HG02981 (cell line): Measurements from ENCODE around the gene STK32C.

Experiments used
- ATAC-seq: cut with Tn5 transposase; IDR thresholded peaks from one replicate; pipeline ENCODE4 v1.9.1; 2021; ENCODE audit warnings: mild to moderate bottlenecking, moderate library complexity; ENCODE audit not compliant: unreplicated experiment

Gene STK32C

DNA sequence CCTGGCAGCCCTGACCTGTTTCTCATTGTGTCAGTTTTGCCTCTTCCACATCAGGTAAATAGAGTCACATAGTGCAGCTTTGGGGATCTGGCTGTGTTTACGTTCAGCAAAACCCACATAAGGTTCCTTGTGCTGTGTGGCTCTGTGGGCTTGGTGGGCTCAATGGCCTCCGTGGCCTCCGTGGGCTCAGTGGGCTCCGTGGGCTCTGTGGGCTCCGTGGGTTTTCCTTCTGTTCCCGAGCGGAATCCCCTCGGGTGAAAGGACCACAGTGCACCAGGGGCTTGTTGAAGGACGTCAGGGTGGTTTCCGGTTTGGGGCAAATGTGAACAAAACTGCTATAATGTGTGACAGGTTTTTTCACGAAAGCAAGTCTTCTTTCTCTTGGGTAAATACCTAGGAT lies 133.5 kb downstream of the STK32C start:
- ATAC-seq, result no peak

DNA sequence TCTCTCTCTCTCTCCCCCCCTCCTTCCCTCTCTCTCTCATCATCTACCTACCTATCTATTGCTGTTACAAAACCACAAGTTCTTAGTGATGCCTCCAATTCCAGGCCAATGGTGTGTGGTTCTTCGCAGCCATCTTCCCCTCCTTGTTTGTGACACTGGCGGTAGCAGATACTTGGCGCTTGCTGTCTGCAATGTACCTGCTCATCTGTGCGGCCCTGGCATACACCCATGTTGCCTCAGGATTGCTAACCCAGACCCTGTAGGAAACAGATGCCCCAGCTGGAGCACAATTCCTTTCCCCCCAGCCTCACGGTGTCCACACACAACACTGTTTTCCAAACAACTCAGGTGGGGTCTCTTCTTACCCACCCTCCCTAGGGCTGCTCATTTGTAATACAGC lies 134.6 kb downstream of the STK32C start:
- ATAC-seq, result no peak

DNA sequence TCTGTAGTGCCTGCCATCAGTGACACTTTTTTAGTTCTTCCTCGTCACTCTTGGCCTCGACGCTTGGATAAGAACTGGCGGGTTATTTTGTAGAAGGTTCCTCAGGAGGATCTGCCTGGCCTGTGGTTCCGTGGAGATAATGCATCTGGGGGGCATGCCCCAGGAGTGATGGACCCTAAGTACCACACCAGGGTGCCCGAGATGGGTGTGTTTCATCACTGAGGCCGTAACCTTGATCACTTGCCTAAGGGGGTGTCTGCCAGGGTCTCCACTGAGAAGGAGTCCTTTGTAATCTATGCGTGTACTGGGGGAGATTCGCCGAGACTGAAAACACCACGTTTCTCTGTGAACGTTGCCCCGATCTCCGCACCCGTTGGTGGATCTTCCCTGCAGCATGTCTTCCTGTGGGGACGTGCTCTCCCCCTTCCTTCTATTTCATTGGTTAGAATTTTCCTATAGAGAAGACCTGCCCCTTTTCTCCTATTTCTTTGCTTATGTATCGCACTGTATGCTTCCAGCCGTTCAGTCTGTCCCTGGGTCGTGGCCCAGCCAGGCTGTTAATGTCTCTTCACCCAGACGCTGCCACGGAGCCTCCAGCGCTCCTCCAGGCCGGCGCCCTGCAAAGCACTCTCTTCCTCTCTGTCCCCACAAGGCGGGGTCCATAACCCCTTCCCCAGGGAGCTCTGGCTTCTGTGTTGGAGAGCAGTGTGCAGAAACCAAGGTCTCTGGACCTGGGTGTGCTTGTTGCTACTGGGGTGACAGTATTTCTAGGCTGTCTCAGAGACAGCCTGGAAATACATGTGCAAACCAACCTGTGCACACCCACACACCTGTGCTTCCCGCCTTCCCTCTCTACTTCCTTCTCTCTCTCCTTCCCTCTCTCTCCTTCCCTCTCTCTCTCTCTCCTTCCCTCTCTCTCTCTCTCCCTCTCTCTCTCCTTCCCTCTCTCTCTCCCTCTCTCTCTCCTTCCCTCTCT lies 135.4 kb downstream of the STK32C start:
- ATAC-seq, result no peak

DNA sequence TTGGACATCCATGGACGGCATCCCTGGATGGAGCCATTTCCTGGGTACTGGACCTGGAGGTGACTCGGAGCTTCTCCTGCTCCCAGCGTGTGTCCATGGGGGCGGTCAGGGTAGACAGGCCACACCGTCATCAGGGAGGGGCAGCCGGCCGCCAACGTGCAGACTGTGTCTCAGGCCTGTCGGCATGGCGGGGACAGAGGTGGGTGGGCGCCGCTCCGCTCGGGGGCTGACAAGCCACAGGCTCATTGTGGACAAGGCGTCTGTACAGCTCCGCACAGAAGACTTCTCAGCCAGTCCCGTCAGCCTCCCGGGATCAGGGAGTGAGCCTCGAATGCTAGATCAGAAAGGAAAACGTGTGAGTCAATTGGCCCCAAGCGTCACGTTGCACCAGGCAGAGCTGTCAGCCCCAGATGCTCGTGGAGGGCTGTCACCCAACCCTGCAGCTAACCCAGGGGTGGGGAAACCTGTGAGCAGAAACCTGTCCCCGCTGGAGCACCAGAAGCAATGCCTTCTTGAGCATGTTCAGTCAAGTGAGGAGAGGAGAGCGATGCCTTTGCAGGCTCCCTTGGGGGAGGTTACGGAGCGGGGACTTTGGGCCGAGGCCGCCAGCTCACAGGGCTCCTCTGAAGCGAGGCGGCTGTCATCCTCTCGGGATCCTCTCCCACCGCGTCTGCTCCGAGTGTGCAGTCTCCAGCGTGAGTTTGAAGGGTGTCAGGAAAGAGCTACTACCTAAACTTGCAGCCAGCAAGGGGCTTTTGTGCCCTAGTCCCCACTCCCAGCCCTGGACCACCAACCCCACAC lies 137.0 kb downstream of the STK32C start:
- no peak for ATAC-seq

DNA sequence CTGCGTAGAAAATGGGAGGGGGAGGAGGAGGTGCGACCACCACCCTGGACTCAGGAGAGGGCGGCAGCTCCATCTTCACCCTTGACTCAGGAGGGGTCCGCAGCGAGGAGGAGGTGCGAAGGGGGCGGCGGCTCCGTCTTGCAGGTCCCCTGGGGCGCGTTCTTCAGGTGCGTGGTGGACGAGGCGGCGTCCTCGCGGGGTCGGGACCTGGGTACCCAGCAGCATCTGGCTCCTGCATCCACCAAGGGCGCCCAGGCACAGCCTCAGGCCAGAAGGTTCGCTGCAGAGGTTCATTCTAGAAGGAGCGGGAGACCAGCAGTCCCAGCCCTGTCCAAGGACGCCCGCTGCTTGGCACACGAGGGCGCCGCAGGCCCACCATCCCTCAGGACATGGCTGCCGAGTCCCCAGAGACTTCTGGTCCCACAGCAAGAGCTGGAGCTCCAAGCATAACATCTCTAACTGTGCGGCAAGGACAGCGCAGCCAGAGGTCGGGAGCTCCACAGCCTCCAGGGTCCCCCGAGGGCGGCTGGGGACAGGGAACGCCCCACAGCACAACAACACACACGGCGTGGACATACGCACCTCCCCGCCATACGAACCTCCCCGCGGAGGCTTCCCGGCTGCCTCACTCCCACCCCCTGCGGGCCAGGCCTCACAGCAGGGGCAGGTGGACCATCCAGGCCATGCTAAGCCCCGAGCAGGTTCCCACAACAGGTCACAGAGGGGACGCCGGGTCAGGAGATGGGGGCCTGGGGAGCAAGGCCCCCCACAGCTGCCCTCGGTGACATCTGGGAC lies 137.8 kb downstream of the STK32C start:
- ATAC-seq, result no peak

DNA sequence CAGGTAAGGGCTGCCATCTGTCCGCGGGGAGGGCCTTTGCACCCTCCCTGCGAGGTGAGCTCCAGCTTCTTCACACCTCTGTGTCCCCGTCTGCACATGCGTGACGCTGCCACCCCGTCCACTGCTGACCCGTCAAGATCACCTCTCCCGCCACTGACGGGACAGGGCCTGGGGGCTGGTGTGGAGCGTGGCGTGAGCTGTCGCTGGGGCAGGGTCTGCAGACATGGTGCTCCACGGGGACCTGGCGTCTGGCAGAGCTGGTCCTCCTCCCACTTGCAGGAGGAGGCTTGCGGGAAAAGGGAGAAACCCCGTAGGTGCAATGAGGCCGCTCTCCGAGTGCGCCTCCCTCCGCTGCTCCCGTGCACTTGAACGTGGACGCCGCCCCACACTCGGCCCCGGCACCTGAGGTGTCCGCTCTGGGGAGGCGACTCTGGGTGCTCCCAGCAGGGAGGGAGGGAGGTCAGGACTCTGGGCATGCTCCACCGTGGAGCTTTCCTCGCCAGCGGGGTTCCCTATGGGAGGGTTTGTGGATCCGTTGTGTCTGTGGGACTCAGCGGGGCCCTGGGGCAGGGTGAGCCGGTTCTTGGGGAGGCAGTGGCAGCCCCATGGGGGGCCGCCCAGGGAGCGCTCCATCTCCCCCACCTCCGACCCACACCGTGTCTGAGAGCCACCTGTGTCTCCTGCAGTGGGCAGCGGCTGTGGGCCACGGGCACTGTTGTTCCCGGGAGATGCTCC lies 138.6 kb downstream of the STK32C start:
- no peak for ATAC-seq

DNA sequence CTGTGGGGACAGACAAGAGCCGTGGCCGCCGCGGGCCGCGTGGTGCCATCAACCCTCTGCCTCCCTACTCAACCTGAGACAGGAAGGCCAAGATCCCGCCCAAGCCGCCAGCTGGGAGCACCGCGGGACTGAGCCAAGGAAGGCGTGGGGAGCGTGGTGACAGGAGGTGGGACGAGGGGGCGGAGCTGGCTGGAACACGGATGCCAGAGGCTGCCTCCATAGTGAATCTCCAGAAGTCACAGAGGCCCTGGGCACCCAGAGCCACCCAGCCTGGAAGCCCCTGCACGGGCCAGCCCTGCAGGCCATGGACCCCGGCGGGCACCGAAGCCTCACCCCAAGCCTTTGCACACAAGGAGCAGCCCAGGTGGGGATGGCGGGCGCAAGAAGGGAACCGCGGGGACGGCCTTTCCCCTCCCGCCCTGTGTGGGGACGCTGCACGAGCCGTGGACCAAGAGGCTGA lies 139.1 kb downstream of the STK32C start:
- no peak for ATAC-seq

DNA sequence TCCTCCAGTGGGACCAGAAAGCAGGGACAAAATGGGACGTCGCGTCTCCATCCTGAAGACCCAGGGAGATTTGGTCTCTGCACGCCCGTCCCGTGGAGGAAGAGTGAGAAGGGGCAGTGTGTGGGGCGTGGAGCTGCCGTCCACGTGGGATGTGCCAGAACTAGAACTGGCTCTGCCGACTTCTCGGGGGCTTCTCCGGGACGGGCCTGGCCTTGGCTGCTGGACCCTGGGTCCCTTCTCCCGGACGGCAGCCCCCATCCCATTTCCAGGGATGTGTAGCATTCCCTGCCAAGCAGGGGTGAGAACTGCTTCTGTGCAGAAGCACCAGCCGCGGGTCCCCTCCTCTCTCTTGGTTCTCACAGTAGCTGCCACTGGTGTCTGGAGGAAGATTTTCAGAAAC lies 139.8 kb downstream of the STK32C start:
- no peak for ATAC-seq

DNA sequence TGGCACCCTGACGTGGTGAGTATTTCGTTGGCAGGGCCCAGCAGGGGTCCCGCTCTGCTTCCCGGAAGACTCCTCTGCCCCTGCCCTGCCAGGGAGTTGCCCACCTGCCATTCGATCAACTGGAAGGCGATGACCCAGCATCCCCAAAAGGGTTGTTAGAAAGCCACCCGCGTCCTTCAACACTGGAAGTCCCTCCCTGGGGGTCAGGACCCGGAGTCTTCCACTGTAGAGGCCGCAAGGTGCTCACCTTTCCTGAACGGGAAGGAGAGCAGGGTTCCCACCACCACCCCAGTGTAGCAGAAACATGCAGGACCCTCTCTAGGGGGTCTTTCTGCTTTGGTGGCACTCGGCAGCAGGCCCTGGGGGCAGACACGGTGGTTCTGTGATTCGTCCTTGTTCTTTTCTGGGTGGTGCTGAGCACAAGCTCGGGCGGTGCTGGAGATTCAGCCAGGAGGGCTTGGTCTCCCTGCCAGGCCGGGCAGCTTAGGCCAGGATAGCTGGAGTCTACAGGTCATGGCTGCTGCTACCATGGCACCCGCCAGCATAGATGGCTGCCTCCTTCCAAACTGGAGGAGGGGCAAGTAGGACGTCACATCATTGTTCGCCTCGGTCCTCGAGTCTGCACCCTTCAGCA lies 140.6 kb downstream of the STK32C start:
- no peak for ATAC-seq

DNA sequence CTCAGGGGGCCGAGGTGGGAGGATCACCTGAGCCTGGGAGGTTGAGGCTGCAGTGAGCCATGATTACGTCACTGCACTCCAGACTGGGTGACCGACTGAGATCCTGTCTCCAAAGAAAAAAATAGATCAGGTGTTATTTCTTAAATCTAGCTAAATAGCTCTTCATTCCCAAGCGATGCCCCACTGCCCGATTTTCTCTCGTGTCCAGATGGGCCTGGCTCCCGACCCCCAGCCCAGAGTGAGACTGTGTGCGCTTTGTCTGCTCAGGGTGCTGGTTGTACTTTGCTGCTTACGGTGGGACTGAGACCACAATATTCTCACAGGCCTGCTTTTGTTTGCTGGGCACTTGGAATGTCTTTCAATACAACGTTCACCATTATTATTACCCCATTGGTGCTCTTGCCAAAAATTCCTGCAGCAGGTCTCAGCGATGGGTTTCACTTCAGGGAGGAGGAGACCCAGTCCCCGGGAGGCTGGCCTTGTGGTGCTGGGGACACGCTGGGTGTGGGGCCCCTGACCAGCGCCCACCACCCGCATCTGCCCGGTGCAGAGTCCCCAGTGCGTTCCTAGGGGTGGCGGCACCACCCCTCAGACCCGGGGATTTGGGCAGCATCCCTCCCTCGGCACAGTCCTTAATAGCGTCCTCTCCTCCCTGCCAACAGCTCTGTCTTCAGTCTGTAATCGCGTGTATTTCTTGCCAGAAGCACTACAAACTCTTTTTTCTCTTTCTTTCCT lies 141.4 kb downstream of the STK32C start:
- no peak for ATAC-seq

DNA sequence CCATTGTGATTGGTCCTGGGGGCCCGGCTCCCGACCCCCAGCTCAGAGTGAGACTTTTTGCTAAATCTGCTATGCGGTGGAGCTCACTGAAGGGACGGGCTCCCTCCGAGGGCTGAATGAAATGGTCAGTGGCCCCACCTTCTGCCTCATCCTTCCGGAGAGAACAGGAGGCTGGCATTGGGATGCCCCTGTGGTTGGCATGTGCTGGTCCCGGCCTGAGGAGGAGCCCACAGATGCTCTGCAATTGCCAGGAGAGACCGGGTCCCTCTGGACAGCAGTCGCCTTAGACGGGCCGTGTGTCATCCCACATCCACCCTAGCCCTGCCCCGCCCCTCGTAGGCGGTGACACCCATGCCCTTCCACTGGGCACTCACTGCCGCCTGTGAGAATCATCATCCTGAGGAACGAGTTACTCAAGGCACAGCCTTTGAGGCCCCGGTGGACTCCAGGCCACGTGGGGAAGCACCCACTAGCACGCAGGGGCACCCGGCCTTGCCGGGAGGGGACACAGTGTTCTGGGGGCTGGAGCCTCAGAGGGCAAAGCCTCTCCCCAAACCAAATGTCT lies 142.3 kb downstream of the STK32C start:
- no peak for ATAC-seq

DNA sequence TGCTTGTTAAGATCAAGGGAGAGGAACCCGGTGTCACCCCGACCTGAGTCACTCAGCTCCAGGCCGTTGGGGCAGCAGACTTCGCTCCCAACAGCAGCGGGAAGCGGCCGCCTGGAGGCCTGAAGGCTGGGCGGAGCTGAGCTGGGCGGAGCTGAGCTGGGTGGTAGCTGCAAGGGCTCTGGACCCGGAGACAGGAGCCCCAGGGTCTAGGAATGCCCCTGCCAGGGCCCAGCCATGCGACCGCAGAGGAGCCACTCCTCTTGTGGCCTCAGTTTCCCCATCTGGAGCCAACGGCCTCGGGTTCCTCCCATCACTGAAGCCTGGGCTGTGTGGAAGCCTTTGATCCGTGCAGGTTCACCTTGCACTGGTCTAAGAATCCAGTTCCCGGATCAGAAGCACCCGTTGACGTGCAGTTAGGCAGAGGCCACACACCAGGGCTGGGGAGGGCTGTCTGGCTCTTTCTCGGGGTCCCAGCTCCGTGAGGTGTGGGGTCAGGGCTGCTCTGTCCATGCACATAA lies 142.9 kb downstream of the STK32C start:
- ATAC-seq, result no peak

DNA sequence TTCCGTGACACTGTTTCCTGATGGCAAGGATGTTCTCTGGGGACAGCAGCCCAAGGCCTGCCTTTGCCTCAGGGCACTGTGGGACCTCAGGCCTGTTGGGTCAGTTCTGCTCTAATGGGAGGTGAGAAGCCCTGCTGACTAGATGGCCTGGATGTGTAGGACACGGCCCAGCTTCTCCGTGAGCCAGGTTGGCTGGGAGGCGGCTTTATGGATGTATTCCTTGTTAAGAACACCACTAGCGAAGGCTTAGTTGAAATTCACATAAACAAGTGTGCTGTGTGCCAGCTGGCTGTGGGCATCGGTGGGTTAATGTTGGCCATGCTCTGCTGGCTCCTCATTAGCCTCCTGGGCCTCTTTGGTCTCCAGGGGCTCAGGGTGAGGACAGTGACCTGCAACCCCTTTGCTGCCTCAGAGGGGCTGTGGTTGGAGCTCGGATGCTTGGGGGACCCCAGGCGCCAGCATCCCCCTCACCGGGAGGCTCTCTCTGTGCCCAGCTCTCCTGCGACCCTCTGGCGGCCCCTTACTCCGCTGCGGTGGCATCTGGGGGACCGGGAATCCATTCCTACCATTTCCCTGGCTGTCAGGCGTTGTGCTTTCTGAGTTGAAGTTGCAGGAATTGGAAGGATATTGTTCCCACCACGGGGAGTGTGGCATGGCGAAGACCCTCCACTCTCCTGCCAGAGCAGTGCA lies 143.8 kb downstream of the STK32C start:
- no peak for ATAC-seq

DNA sequence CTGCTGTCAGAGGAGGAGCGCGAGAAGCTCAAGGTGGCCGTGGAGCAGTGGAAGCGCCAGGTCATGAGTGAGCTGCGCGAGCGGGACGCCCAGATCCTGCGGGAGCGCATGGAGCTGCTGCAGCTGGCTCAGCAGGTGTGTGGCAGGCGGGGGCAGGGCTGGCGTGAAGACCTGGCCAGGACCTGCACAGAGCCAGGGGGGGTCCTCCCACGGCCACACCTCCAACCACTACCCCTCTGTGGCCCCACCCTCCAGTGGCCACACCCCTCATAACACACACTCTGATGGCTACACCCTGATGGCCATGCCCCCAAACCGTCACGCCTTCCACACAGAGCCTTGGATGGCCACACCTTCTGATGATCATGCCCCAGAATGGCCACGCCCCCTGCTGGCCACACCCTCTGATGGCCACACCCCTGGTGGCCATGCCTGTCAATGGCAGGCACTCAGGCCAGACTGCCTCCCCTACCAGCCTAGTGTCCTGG lies 144.4 kb downstream of the STK32C start:
- ATAC-seq, result peak; percentile 73

DNA sequence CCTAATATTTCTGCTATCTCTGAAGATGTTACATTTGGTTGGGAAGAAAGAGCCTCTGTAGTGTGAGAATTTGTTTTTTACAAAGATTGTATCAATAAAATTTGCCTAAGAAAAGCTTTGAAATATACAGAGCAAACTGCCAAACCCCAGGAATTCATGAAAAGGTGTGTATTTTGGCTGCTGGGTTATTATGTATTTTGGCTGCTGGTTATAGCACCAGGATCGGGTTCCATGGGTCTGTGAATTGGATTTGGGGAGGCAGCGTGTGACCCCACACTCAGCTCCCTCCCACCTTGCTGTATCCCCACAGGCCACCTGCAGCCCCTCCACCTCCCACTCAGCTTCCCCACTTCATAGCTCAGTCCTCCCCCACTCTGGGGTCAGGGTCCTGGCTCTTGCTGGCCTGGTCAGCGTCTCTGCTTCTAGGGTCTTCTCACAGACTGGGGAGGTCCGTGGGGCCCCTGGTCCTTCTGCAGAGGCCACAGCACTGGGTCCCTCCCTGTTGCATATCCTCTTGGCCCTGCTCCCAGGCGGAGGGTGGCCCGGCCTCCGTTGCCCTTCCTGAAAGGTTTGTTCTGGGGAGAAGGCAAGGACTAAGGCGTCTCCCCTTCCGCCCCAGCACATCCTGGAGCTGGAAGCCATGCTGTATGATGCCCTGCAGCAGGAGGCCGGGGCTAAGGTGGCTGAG lies 145.0 kb downstream of the STK32C start:
- ATAC-seq, result no peak

DNA sequence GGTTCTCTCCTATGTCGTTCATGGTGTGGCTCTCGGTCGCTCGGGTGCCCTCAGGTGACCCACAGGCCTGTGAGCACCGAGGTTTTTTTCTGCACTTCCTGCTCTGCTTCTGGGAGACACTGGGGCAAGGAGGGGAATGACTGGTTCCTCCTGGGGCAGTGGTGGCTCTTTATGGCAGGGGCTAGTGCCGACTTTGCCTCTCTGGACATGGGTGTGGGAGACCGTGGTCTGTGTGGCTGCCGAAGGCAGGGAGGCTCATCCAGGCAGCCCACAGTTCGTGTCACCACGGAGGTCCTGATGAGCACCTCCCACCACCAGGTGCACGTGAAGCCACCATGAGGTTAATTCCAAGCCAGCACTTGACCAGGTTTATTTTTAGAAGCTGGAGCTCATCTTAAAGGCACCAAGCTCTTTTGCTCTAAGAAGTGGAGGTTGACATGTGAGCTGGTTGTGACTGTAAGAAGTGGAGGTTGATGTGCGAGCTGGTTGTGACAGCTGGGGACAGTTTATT lies 145.7 kb downstream of the STK32C start:
- peak; percentile 44 for ATAC-seq
